K562 (cell line): Measurements from ENCODE around the gene VPS18. TPM values are rescaled to one million over a fixed set of nuclear protein-coding genes. Genes with fewer than 3 reads are reported as not detected.

Experiments used
- ATAC-seq: fragments of 200-7000 bp; cut with Tn5 transposase; 3 replicates; pipeline ENCODE4 v1.9.1; 2020; ENCODE audit warnings: moderate library complexity
- BruUV-seq: library from RNA; stranded (reverse); fragments of 400-500 nt; replicated peaks from 2 replicates; lab custom pipeline; 2021; lab: Mats Ljungman, UMichigan
- CTCF ChIA-PET: fragments of 300-600 bp; formaldehyde crosslinking; extraction: SDS; loops from one replicate; lab custom pipeline; 2021; ENCODE audit warnings: low intra/inter-chr PET ratio; lab: Yijun Ruan, JAX
- POLR2A ChIA-PET: fragments of 300-600, 350-650 bp; sonication (Branson Sonifier 250); formaldehyde crosslinking; extraction: SDS; loops from one replicate; lab custom pipeline; 2021; ENCODE audit warnings: antibody characterized with exemption, inconsistent platforms; lab: Yijun Ruan, JAX
- DNase-seq, 4 experiments: peaks; one replicate each; pipeline versions ENCODE4 v3.0.0 to v3.0.0-alpha.2; 2011 to 2018; ENCODE audit warnings: low spot score in 3 of 4, mixed read lengths in 3 of 4; ENCODE audit errors: extremely low read depth in 1 of 4
- FAIRE-seq: peaks from 2 replicates; lab custom pipeline; 2011; peaks lifted over from hg19 to GRCh38; lab: Jason Lieb, UNC
- H2AFZ ChIP-seq: 2 replicates; pipeline ENCODE4 v1.6.0; 2011; ENCODE audit warnings: low read depth, low read length, control low read depth, inconsistent platforms
- H3K27ac ChIP-seq: fragments of 200-600 bp; 3 replicates; pipeline ENCODE4 v1.8.0; 2011; ENCODE audit warnings: low read depth, mild to moderate bottlenecking, control low read depth, inconsistent platforms, low read length, moderate library complexity, mixed read lengths; ENCODE audit errors: extremely low read depth
- H3K27me3 ChIP-seq, 2 experiments: fragments of 300-600 bp in 1 of 2; 2 replicates in 1 of 2; 3 replicates in 1 of 2; pipeline versions ENCODE4 v1.6.0 to v1.8.0; 2011; ENCODE audit warnings: inconsistent platforms in 2 of 2, low read length in 2 of 2, mild to moderate bottlenecking in 1 of 2, mixed read lengths in 1 of 2, moderate library complexity in 1 of 2; ENCODE audit not compliant: control insufficient read depth in 2 of 2, insufficient read depth in 2 of 2
- H3K36me3 ChIP-seq: fragments of 300-600 bp; 3 replicates; pipeline ENCODE4 v1.8.0; 2011; ENCODE audit warnings: mild to moderate bottlenecking, low read length, inconsistent platforms; ENCODE audit not compliant: control insufficient read depth, insufficient read depth
- H3K4me1 ChIP-seq, 2 experiments: fragments of 200-600 bp in 1 of 2; replicated peaks in 1 of 2; 2 replicates in 1 of 2; 3 replicates in 1 of 2; pipeline versions ENCODE4 v1.5.1 to v1.8.0; 2011; ENCODE audit warnings: inconsistent platforms in 2 of 2, low read length in 2 of 2, mild to moderate bottlenecking in 1 of 2, mixed read lengths in 1 of 2, moderate library complexity in 1 of 2; ENCODE audit not compliant: control insufficient read depth in 2 of 2, insufficient read depth in 2 of 2
- H3K4me2 ChIP-seq: 2 replicates; pipeline ENCODE4 v1.6.1; 2011; ENCODE audit warnings: low read length, control low read depth, inconsistent platforms, mixed read lengths; ENCODE audit not compliant: insufficient read depth
- H3K4me3 ChIP-seq: fragments of 200-600 bp; sonication (generic), shearing (Covaris generic); 2 replicates; pipeline ENCODE4 v1.5.1; 2016; ENCODE audit warnings: control low read depth, inconsistent platforms
- H3K79me2 ChIP-seq: fragments of 200-600 bp; 3 replicates; pipeline ENCODE4 v1.8.0; 2011; ENCODE audit warnings: low read length, inconsistent platforms; ENCODE audit not compliant: control insufficient read depth, insufficient read depth
- H3K9ac ChIP-seq, 2 experiments: 2 replicates each; pipeline versions ENCODE4 v1.6.0 to v1.6.1; 2011; ENCODE audit warnings: low read depth in 2 of 2, low read length in 2 of 2, control low read depth in 1 of 2, inconsistent platforms in 1 of 2, mild to moderate bottlenecking in 1 of 2, mixed read lengths in 1 of 2; ENCODE audit not compliant: insufficient read depth in 1 of 2
- H3K9me1 ChIP-seq: one replicate; pipeline ENCODE4 v1.6.0; 2011; ENCODE audit warnings: inconsistent platforms, mild to moderate bottlenecking, low read length, moderate library complexity; ENCODE audit not compliant: control insufficient read depth, insufficient read depth
- H3K9me3 ChIP-seq: replicated peaks from 2 replicates; pipeline ENCODE4 v1.5.1; 2011; ENCODE audit warnings: low read depth, low read length, inconsistent platforms; ENCODE audit not compliant: control insufficient read depth, insufficient read depth
- H4K20me1 ChIP-seq: replicated peaks from 2 replicates; pipeline ENCODE4 v1.6.1; 2011; ENCODE audit warnings: low read length, inconsistent platforms, mixed read lengths; ENCODE audit not compliant: control insufficient read depth, insufficient read depth
- BCOR ChIP-seq: fragments of 450-650 bp; IDR thresholded peaks from 2 replicates; pipeline ENCODE4 v1.6.1; 2016
- BRF1 ChIP-seq: IDR thresholded peaks from 3 replicates; pipeline ENCODE4 v1.6.1; 2011; ENCODE audit warnings: borderline replicate concordance, mild to moderate bottlenecking; ENCODE audit not compliant: insufficient read length; ENCODE audit errors: extremely low read depth
- CBX1 ChIP-seq: sonication (generic); IDR thresholded peaks from 2 replicates; pipeline ENCODE4 v1.6.1; 2016; ENCODE audit warnings: antibody characterized with exemption, low read depth, mild to moderate bottlenecking
- CBX3 ChIP-seq, 2 experiments: IDR thresholded peaks; 1 replicate in 1 of 2; 2 replicates in 1 of 2; pipeline ENCODE4 v1.6.1; 2012; ENCODE audit warnings: inconsistent platforms in 2 of 2, low read length in 2 of 2, borderline replicate concordance in 1 of 2, control low read depth in 1 of 2
- CHD2 ChIP-seq: IDR thresholded peaks from 2 replicates; pipeline ENCODE4 v1.6.1; 2011; ENCODE audit warnings: low read depth, low read length
- EGR1 ChIP-seq: fragments of 450-650 bp; conservative IDR thresholded peaks from 2 replicates; pipeline ENCODE4 v1.6.1; 2017; ENCODE audit warnings: mild to moderate bottlenecking
- FOXK1 ChIP-seq: sonication (generic); formaldehyde crosslinking; IDR thresholded peaks from 2 replicates; pipeline ENCODE4 v1.8.0; 2022; ENCODE audit warnings: missing genetic modification reagents, mild to moderate bottlenecking, borderline replicate concordance
- GATA2 ChIP-seq: sonication (generic); formaldehyde crosslinking; IDR thresholded peaks from 2 replicates; pipeline ENCODE4 v1.4.0; 2020; ENCODE audit warnings: mild to moderate bottlenecking, missing genetic modification reagents
- HDGF ChIP-seq: fragments of 450-650 bp; IDR thresholded peaks from 2 replicates; pipeline ENCODE4 v1.6.1; 2016
- KDM1A ChIP-seq, 2 experiments: fragments of 450-650 bp; IDR thresholded peaks; 2 replicates each; pipeline ENCODE4 v1.6.1; 2016; ENCODE audit warnings: mild to moderate bottlenecking in 2 of 2
- LCOR ChIP-seq: sonication (generic); formaldehyde crosslinking; IDR thresholded peaks from 2 replicates; pipeline ENCODE4 v1.8.0; 2022; ENCODE audit warnings: mild to moderate bottlenecking, missing genetic modification reagents
- MBD1 ChIP-seq: fragments of 250-450 bp; sonication (Bioruptor Pico); IDR thresholded peaks from 2 replicates; pipeline ENCODE4 v1.8.0; 2022; ENCODE audit warnings: inconsistent platforms
- NCOA6 ChIP-seq: fragments of 450-650 bp; IDR thresholded peaks from 2 replicates; pipeline ENCODE4 v1.6.1; 2017; ENCODE audit warnings: mild to moderate bottlenecking
- NFE2L1 ChIP-seq: fragments of 450-650 bp; IDR thresholded peaks from 2 replicates; pipeline ENCODE4 v1.6.1; 2016; ENCODE audit warnings: missing genetic modification characterization, low read depth, mild to moderate bottlenecking, missing compliant biosample characterization, moderate library complexity, borderline replicate concordance
- POLR2AphosphoS5 ChIP-seq: IDR thresholded peaks from 2 replicates; pipeline ENCODE4 v1.6.1; 2011; ENCODE audit warnings: mild to moderate bottlenecking, low read depth, low read length, moderate library complexity; ENCODE audit not compliant: control insufficient read depth, insufficient read depth
- RBM25 ChIP-seq: fragments of 200-400 bp; formaldehyde crosslinking; IDR thresholded peaks from 2 replicates; pipeline ENCODE4 v1.6.1; 2018; ENCODE audit warnings: low read length, low read depth, moderate library complexity; ENCODE audit not compliant: severe bottlenecking
- RNF2 ChIP-seq: sonication (generic); IDR thresholded peaks from 2 replicates; pipeline ENCODE4 v1.6.1; 2016
- SMARCA5 ChIP-seq: fragments of 450-650 bp; IDR thresholded peaks from 2 replicates; pipeline ENCODE4 v1.6.1; 2016
- SREBF2 ChIP-seq: sonication (generic); formaldehyde crosslinking; IDR thresholded peaks from 2 replicates; pipeline ENCODE4 v1.4.0; 2020; ENCODE audit warnings: mild to moderate bottlenecking, missing genetic modification reagents
- TAF15 ChIP-seq: fragments of 200-400 bp; formaldehyde crosslinking; IDR thresholded peaks from 2 replicates; pipeline ENCODE4 v1.6.1; 2017; ENCODE audit warnings: mild to moderate bottlenecking, low read depth, low read length, moderate library complexity
- ZFP36 ChIP-seq: fragments of 150-350 bp; IDR thresholded peaks from 2 replicates; pipeline ENCODE4 v1.6.1; 2018; ENCODE audit warnings: low read length, low read depth; ENCODE audit not compliant: partially characterized antibody
- ZNF324 ChIP-seq: fragments of 250-450 bp; sonication (Bioruptor Pico); IDR thresholded peaks from 2 replicates; pipeline ENCODE4 v1.4.0; 2020; ENCODE audit warnings: mild to moderate bottlenecking
- WGBS: fragments of 100-300 bp; shearing (Covaris generic); methylation state at CpG from one replicate; pipeline ENCODE4 v1.1.6; 2016; ENCODE audit warnings: low coverage, mixed read lengths; ENCODE audit not compliant: insufficient coverage; ENCODE audit errors: missing lambda C conversion rate; 5-methylcytosine and 5-hydroxymethylcytosine counted together
- in situ Hi-C: fragments of 300-500 bp; cut with MboI; formaldehyde crosslinking; loops from 4 replicates; pipeline ENCODE4 v1.15.0; 2018; ENCODE audit warnings: inconsistent platforms, mixed read lengths
- intact Hi-C: fragments of 100-400 bp; cut with micrococcal nuclease; formaldehyde crosslinking; loops from 2 replicates; pipeline ENCODE4 v1.14.2; 2022
- polyA plus RNA-seq, 8 experiments: library from polyadenylated mRNA; depleted of rRNA in 4 of 8; stranded (reverse) in 5 of 8; unstranded in 3 of 8; fragments of >200 nt; fragmentation: Nextera tagmentation in 2 of 8; fragmentation: Illumina TruSeq in 1 of 8; extraction: Ambion mirVana in 2 of 8; extraction: Trizol in 1 of 8; gene quantifications; 2 replicates each; pipeline versions ENCODE4 v1.2.1 to v1.2.3, GENCODE V29; 2011 to 2014; ENCODE audit warnings: inconsistent platforms in 1 of 8, missing spikeins in 1 of 8
- total RNA-seq, 7 experiments: library from RNA; depleted of rRNA in 6 of 7; stranded (reverse); fragments of >200 nt in 6 of 7; fragmentation: Illumina TruSeq in 2 of 7; extraction: Trizol in 2 of 7; gene quantifications; 2 replicates each; pipeline versions ENCODE4 v1.2.1 to v1.2.3, GENCODE V29; 2011 to 2021; ENCODE audit warnings: low replicate concordance in 1 of 7
- TF ChIP-seq, protein P1 (sequence below): sonication (generic); formaldehyde crosslinking; IDR thresholded peaks from 2 replicates; pipeline ENCODE4 v1.8.0; 2022; ENCODE audit warnings: mild to moderate bottlenecking, missing genetic modification reagents, borderline replicate concordance

VPS18 gene
- total and polyA plus RNA-seq, 9 of the 15 experiments (the other 6 are each of a cell fraction or from before 2014, with no cell fraction given): 0.73 to 19.9 (median 8.5) TPM

- ATAC-seq (no peak), DNase-seq (no peak), FAIRE-seq (no peak)
- in situ Hi-C loops (no loop called here), intact Hi-C loops (no loop called here)
- 96% methylated on average over 4 of the region's 5 CpGs for WGBS
- BruUV-seq: no TSS peak
- Histone ChIP-seq H3K36me3 (peaks cover 66% of the 10 kb centered on the region; the same call in 2 of the 3 replicates), H2AFZ (no peak overlapping the region), H3K79me2 (peaks cover 3% of the 10 kb centered on the region; the same call in 1 of the 3 replicates), H3K4me1 (peaks cover 0 to 22% of the 10 kb centered on the region in 2 experiments; a peak in 3 of 5 replicates), H3K27me3 (no peaks in the 10 kb centered on the region), H3K27ac (no peak overlapping the region), H3K4me2 (no peak overlapping the region), H3K9me3 (no peaks in the 10 kb centered on the region), H4K20me1 (peaks cover 31% of the 10 kb centered on the region; the same call in 1 of the 2 replicates), H3K9me1 (no peaks in the 10 kb centered on the region), H3K4me3 (no peak overlapping the region), H3K9ac (no peak overlapping the region)
- ChIA-PET CTCF (interaction anchor here (0.7 kb wide), 1 partner anchor 202 kb away, joined by 4 read pairs; no protein-coding TSS in a partner anchor), POLR2A (no interaction called here)
- TF ChIP-seq EGR1 (peak; percentile 29), HDGF (peak; percentile 75; the same call in 1 of the 2 replicates), RNF2 (no peak), CBX1 (peak; percentile 73; the same call in 1 of the 2 replicates), POLR2AphosphoS5 (no peak), SREBF2 (CRISPR knock-in tag) (no peak), NCOA6 (no peak), FOXK1 (CRISPR knock-in tag) (no peak), NFE2L1 (tag) (no peak), CBX3 (IDR thresholded peaks at IDR 0.05; ENCODE audit: borderline replicate concordance in 1 of 2, low read length in 2 of 2) (peak in 1 of 2 experiments; percentile 33; a peak in 1 of 3 replicates), BCOR (peak; percentile 99), KDM1A (IDR thresholded peaks at IDR 0.05) (peak; percentile 80 to 83), BRF1 (no peak), SMARCA5 (0 out of 2 replicates have a peak, but pooled peaks have one; percentile 27), RBM25 (peak; percentile 89), ZFP36 (peak; percentile 79), TAF15 (no peak), GATA2 (CRISPR knock-in tag) (no peak), CHD2 (no peak), MBD1 (CRISPR knock-in tag) (no peak), LCOR (CRISPR knock-in tag) (no peak), ZNF324 (CRISPR knock-in tag) (no peak)
- TF ChIP-seq, protein P1, sequence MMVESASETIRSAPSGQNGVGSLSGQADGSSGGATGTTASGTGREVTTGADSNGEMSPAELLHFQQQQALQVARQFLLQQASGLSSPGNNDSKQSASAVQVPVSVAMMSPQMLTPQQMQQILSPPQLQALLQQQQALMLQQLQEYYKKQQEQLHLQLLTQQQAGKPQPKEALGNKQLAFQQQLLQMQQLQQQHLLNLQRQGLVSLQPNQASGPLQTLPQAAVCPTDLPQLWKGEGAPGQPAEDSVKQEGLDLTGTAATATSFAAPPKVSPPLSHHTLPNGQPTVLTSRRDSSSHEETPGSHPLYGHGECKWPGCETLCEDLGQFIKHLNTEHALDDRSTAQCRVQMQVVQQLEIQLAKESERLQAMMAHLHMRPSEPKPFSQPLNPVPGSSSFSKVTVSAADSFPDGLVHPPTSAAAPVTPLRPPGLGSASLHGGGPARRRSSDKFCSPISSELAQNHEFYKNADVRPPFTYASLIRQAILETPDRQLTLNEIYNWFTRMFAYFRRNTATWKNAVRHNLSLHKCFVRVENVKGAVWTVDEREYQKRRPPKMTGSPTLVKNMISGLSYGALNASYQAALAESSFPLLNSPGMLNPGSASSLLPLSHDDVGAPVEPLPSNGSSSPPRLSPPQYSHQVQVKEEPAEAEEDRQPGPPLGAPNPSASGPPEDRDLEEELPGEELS (CRISPR knock-in tag): no peak
Measured at GRCh38 chr15:40901053-40901443, 6.8 kb downstream of the VPS18 start.
